ENCODE measurements around the gene SLX4IP.

- TF ChIP-seq, protein P1, sequence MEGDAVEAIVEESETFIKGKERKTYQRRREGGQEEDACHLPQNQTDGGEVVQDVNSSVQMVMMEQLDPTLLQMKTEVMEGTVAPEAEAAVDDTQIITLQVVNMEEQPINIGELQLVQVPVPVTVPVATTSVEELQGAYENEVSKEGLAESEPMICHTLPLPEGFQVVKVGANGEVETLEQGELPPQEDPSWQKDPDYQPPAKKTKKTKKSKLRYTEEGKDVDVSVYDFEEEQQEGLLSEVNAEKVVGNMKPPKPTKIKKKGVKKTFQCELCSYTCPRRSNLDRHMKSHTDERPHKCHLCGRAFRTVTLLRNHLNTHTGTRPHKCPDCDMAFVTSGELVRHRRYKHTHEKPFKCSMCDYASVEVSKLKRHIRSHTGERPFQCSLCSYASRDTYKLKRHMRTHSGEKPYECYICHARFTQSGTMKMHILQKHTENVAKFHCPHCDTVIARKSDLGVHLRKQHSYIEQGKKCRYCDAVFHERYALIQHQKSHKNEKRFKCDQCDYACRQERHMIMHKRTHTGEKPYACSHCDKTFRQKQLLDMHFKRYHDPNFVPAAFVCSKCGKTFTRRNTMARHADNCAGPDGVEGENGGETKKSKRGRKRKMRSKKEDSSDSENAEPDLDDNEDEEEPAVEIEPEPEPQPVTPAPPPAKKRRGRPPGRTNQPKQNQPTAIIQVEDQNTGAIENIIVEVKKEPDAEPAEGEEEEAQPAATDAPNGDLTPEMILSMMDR (conservative IDR thresholded peaks at IDR 0.05 in 1 of 2, IDR thresholded peaks at IDR 0.05 in 1 of 2; ENCODE audit: low read depth in 1 of 2, low read length in 2 of 2): no peak
- no peak for TF ChIP-seq EZH2 (IDR thresholded peaks at IDR 0.05; ENCODE audit: low read length, missing control alignments)
Observed at GRCh38 chr20:10584371-10584770, 149.3 kb downstream of the SLX4IP start.
